Stromal cell of bone marrow (primary cell): ENCODE measurements around the gene THBS3.
A peak's percentile ranks its signal among the peaks of the same experiment; 100 is the strongest.
"Not testable (repeated sequence)": the region's sequence is repeated elsewhere in the genome, so short reads cannot be mapped to it uniquely, and the experiment has no call there.

Source experiments
- DNase-seq: peaks from one replicate; pipeline ENCODE4 v3.0.0-alpha.2; 2012; ENCODE audit warnings: low read depth

Gene THBS3

DNA sequence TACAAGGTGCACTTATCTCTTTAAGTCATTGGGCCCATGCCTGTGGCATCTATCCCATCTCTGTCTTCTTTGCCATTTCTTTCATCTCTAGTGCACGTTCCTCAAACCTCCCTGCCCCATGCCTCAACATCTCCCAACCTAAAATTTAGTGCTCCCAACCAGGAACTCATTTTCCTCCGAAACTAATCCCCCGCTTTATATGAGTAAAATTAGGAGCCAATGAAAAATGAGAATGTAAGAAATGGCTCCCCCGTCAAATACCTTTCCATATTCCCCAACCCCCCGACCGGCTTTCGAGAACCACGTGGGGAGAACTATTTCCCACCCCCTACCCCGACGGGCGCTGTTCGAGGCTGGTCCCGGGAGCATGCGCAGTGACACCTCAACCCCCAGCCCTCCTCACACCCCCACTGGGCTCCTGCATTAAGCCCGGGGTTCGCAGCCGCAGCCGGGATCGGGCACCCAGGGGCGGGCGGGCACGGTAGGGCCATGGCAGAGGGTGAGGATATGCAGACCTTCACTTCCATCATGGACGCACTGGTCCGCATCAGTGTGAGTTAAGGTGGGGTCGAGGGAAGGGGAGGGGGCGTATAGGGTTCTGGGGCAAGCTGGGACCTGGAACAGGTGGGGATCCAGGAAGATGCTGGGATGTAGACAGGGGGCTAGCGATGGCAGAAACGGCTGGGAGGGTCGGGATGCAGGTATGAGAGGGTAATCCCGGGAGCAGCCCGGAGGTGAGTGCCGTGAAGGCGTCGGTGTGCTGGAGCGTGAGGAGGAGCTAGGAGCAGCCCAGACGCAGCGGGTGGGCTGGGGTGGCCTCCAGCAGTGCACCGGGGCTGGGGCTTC lies 34.0 kb downstream of the THBS3 start, which contains the start of gene TRIM46:
TSS of gene TRIM46 (plus strand) at position 372 of the 846 bp plus-strand sequence. CDS start at position 490, 118 bp downstream.
- DNase-seq = no peak

- peak; percentile 92 for DNase-seq
Measured at GRCh38 chr1:155172732-155173477, 34.8 kb downstream of the THBS3 start, which contains the start of gene KRTCAP2. Gene KRTCAP2, minus strand, starts transcription at chr1:155173304. Its CDS starts 80 bp downstream, at chr1:155173224.

GRCh38 chr1:155171836-155172731 lies 35.6 kb downstream of the THBS3 start:
- DNase-seq = no peak

DNA sequence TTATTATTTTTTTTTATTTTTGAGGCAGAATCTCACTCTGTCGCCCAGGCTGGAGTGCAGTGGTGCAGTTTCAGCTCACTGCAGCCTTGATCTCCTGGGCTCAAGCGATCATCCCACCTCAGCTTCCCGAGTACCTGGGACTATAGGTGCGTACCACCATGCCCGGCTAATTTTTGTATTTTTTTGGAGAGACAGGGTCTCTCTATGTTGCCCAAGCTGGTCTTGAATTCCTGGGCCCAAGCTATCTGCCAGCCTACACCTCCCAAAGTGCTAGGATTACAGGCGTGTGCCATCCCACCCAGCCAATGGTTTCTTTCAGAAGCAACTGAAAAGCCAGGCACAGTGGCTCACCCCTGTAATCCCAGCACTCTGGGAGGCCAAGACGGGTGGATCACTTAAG lies 36.9 kb downstream of the THBS3 start:
- DNase-seq = no peak

DNA sequence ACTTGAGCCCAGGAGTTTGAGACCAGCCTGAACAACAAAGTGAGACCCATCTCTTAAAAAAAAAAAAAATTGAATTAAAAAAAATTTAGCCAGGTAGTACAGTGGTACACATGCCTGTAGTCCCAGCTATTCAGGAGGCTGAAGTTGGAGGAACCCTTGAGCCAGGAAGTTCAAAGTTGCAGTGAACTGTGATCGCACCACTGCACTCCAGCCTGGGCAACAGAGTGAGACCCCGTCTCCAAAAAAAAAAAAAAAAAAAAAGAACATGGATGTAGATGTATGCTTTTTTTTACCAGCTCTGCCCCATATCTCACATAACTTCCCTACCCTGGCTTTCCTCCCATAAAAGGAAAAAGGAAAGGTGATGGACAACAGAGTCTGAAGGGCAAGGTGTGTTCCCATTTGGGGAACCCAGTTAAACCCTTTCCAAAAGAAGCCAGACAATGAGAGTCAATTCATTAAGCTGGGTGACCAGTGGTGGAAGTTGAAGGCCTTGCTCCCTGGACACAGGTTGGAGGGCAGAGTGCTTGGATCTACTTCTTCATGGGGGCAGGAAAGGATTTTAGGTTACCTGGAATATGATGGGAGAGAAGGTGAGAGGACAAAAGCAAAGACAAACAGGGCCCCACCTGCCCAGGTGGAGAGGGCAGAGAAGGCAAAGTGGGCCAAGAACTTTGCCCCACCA lies 37.5 kb downstream of the THBS3 start:
- DNase-seq = no peak

- no peak for DNase-seq
Measured at GRCh38 chr1:155169541-155169940, 38.2 kb downstream of the THBS3 start.

DNA sequence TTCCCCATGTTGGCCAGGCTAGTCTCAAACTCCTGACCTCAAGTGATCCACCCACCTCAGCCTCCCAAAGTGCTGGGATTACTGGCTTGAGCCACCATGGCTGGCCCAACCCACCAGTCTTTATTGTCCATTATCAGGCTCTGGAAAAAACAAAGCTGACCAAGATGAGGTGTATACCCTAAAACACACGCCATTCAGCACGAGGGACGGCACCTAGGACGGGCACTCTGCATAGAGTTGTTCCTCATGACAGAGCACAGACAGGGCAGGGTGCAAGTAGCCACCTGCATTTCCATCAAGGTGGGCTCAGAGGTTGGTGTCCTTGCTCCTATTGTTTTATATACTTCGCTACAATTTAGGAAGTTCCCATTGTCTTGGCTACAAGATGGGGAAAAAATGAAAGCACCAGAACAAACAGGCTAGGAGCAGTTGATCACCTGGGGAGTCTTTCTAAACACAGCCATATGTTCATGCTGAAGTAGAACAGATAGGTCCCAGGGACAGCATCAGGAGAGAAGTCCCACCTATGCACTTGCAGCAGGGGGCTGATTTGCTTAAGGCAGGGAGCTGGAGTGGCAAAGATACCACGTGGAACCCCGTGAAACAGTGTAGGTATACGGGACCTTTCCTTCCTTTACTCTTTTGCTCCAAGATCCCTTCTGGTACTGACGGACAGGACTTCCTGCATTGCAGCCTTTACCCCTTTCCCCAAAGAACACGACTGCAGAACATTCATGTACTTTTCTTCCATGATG lies 39.1 kb downstream of the THBS3 start:
- DNase-seq = no peak

DNA sequence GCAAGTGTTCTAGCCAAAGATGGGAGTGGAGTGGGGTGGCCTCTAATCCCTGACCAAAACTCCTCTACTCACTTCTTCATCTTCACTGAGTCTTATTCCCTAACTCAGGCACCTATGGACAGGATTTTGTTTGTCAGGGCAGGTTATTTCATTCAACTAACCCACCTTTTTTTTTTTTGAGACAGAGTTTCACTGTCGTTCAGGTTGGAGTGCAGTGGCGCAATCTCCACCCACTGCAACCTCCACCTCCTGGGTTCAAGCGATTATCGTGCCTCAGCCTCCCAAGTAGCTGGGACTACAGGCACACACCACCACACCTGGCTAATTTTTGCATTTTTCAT lies 39.6 kb downstream of the THBS3 start:
- DNase-seq = not testable (repeated sequence)

DNA sequence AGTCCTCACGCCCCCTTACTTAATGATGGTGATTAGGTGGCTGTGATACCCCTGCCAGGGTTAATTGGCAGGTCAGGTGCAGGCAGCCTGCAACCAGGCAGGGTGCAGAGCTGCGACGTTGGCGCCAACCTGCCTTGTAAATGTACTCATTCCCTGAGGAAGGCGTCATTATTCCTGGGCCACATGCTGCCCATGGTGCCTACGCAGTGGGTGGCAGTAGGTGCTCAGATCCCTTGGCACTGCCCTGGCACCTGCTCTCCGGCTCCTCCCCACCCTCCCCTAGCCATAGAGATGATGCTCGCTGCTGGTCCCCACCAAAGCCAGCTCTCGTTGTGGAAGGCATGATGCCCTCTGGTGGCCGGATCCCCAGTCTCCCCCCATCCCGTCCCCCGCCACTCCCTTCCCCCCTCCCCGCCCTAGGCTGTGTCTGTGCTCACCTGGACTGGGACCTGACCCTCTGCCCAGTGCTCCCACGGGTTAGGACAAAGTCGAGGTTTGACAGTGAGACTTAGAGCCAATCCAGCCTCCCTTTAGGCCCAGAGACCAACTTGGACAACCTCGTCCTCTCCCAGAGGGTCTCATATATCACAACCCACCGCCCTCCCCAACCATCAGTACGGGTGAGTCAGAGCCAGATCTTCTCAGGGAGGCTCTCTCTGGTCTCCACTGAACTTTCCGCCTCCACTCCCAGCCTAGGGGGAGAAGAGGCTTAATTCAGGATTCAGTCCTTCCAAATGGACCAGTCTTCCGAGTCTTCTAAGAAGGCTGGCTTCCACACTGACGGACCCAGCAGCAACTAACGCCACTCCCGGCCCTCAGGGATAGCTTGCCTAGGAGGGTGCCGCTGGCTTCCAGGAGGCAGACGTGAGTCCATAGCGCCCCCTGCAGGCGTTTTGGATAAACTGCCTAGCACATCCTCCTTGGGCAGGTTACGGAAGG lies 40.3 kb downstream of the THBS3 start:
- peak; percentile 56 for DNase-seq

DNA sequence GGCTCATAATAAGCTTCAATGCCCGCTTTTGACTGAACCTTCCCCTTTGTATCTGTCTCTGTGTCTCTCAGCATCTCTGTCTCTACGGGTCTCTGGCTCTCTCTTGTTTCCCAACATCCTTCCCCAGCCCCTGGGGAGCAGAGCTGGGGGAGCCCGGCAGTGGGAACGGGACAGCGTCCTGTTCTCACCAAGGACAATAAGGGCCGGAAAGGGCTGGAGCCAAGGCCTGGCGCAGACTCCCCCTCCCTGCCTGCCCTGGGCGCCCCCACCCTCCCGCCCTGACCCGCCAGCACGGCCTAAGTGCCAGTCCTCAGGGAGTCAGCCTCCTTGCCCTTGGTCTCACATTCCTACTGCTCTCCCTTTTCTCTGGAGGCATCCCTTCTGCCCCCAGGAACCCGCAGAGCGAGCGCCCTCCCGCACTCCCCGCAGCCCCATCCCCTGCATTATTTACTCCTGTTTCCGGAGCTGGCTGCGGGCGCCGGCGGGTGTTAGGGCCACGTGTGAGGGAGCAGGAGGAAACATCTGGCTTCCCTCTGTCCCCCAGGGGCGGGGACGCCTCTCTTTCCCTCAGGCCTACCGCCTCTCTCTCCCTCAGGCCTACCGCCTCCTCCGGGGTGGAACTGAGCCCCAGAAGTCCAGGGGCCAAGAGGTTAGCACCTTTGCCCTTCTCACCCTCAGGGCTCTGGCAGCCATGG lies 41.1 kb downstream of the THBS3 start:
- no peak for DNase-seq

GRCh38 chr1:155166051-155166470 lies 41.6 kb downstream of the THBS3 start:
- DNase-seq = no peak

GRCh38 chr1:155164625-155165024 lies 43.1 kb downstream of the THBS3 start:
- DNase-seq = not testable (repeated sequence)

GRCh38 chr1:155163785-155164184 lies 43.9 kb downstream of the THBS3 start:
- not testable (repeated sequence) for DNase-seq

- DNase-seq = not testable (repeated sequence)
Measured at GRCh38 chr1:155162631-155163030, 45.1 kb downstream of the THBS3 start.

- DNase-seq = no peak
Measured at GRCh38 chr1:155160128-155160527, 47.6 kb downstream of the THBS3 start.

GRCh38 chr1:155158991-155159390 lies 48.7 kb downstream of the THBS3 start:
- DNase-seq = no peak

DNA sequence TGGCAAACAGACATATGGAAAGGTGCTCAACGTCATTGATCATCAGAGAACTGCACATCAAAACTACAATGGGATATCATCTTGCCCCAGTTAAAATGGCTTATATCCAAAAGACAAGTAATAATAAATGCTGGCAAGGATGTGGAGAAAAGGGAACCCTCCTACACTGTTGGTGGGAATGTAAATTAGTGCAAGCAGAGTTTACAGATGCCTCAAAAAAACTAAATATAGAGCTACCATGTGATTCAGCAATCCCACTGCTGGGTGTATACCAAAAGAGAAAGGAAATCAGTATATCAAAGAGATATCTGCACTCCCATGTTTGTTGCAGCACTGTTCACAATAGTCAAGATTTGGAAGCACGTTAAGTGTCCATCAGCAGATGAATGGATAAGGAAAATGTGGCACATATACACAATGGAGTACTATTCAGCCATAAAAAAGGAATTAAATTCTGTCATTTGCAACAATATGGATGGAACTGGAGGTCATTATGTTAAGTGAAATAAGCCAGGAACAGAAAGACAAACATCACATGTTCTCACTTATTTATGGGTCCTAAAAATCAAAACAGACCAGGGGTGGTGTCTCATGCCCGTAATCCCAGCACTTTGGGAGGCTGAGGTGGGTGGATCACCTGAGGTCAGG lies 51.6 kb downstream of the THBS3 start:
- not testable (repeated sequence) for DNase-seq
